Measurements from ENCODE around the gene DIAPH2.

The DIAPH2 gene

DNA sequence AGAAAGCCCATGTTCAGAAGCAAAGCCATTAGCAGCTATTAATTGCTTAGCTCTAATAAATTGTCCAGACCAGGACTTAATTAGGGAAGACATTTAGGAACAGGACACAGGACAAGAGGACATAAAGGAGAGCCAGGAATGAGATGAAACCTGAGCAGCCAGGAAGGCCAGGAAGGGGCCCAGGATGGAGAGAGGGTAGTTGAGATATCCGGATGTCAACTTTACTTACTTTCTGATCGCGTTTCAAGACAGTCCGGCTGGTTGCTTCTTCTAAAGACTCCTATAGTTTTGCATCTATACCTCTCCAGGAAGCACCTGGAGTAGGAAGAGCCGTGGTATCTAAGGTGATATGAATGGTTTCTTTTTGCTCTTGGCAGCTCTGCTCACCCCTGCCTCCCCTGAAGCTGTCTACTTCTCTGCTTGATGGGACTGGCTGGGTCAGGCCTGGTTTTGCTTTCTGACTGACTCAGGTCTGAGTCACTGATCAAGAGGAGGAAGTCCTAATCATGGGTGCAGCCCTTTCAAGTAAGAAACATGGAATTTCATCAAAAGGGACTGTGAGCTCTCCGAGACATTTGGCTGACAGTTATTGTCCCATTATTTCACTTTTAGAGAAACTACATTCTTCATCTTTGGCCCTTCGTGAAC lies 932.4 kb downstream of the DIAPH2 start:
- DNase-seq = peak; percentile 65

DNA sequence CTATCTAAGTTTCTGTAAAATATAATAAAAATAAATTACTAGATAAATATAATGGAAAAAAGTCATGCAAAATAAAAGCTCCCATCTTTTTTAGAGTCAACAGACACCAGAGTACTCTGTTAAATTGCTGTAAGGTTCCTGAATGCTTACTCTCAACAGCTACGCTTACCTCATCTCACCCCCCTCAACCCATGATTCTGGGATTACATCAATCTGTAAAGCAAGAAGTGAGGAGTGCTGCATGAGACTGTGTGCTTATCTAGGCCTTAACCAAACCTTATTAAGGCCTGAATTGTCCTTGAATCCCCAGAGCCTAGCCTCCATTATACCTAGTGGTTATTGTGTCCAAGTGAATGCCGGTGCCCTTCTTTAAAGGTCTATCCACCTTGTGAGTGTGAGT lies 934.9 kb downstream of the DIAPH2 start:
- DNase-seq = no peak

DNA sequence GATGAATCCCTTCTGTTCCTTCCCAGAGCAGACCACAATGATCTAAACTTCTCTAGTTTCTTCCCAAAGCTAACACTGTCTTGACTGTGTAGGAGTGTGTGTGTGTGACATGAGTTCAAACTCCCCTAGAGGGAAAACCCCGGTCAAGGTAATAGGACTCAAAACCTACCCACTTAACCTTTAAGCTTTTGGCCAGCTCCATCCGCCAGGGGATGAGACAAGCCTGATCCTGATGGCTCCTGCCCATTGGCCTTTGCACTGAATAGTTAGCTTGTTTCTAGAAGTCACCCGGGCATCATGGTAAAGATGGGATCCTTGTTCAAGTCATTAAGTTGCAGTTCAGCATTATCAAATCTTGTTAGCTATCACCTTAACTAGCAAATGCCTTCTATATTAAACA lies 937.5 kb downstream of the DIAPH2 start:
- DNase-seq = no peak

DNA sequence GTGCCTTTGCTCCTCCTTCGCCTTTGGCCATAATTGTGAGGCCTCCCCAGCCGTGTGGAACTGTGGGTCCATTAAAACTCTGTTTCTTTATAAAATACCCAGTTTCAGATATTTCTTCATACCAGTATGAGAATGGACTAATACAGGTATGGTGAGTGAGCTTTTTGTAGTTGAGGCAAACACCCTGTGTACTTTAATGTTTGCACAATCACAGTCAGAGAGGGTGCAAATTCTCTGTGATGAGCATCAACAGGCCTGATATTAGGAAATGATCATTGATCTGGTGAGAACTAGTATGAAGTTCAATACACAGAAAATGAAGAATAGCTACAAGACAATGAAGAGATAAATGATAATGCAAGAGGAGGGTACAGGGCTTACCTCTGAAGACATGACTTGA lies 943.7 kb downstream of the DIAPH2 start:
- DNase-seq = no peak

DNA sequence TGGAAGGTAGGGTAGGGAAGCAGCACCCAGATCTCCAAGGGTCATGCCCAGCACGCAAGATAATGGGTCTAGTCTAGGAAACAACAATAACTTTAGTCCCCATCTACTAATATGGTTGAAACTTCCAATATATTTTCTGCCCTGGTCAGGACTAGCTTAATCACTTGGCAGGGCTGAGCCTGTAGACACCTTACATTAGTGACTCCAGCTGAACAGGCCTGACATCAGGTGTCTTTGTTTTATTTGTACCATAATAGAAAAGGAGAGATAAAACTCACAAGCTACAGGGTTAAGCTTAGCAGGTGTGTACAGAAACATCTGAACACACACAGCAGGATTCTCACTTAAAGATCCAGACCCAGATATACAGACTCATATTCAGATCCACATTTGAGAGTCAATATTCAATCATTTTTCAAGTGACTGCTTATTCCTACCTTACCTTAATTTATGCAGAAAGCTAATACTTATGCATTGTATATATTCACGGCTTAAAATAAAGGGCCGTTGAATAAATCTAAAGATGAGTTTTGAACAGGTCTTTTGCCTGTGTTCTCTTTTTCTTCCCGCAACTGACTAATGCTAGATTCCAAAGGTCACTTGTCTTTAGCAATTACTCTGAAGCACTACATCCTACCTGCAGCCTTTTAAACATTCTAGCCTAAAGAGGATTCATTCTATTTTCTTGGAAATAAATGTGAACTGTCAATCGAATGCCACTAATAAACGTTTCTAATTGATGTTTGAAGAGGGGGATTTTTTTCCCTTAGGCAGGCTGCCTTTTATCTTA lies 944.4 kb downstream of the DIAPH2 start:
- no peak for DNase-seq

DNA sequence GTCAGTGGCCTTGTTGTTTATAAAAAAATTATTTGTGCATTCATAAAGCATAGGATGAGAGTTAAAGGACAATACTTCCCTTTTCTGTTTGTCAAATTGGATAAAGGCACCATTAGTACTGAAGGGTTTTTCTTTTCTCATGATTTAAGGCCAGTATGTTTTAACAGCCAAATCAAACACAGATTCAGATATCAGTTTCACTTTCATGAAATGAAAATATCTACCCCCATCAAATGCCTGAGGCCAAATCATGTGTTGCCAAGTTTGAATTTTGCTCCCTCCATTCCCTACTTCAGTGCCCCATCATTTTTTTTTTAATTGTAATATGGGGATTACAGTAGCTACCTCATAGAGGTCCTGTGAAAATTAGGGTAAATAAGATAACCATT lies 944.9 kb downstream of the DIAPH2 start:
- no peak for DNase-seq

DNA sequence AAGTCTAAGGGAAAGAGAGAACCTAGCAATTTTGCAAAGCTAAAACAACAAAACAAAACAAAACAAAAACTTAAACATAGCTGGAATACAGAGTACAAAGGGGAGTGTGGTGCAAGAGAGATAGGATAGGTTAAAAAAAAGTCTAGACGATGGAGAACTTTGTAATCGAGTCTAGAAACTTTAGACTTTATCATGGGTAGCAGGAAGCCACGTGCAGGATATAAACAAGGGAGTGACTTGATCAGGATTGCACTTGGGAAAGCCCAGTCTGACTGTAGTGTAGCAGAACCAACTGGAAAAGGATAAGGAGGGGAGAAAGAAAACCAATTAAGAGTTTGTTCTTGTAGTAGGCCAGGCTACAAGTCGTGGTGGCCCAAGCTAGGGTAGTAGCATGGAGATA lies 949.2 kb downstream of the DIAPH2 start:
- no peak for DNase-seq

DNA sequence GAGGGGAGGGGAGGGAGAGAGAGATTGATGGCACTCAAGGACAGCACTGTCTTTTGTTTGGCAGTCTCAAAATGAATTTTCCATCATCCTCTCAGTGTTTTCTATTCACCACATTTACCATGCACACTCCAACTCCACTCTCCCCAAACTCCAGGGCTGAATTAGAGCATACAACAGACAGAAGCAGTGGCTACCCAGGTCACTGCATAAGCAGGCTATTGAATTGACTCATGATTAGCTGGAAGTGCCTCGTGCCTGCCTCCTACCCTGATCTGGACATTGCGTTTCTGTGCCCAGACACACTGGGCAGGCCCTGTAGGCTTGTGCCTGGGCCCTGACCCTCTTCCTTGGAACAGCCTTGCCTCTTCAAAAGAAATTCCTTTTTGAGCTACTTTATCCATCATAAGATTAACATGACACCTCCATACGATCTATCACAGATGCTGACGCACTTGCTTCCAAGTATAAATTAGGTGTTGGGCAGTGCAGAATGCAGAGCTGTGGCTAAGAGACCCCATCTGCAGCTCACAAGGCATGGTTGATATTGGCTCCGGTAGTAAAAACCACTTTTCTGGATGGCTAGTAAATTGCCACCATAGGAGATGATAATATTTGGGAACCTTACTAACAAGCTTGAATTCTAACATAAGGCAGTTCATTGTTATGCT lies 952.0 kb downstream of the DIAPH2 start:
- DNase-seq = no peak

DNA sequence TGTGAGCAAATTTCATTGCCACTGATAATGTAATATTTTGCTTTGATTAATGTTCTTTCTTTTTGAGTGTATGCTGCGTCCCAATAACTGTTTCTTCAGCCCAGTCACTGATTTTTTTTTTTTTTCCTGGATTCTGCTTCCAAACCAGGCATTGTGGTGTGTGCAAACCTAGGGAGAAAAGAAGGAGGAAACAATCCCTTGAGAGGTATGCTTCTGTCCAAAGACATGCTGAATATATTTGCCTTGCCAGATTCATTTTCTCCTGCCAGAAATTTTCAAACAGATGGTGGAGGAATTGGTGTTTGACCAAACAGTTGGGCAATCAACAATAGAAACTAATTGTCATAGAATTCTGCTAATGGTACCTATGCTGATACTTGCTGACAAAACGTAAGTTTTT lies 952.6 kb downstream of the DIAPH2 start:
- DNase-seq = no peak

DNA sequence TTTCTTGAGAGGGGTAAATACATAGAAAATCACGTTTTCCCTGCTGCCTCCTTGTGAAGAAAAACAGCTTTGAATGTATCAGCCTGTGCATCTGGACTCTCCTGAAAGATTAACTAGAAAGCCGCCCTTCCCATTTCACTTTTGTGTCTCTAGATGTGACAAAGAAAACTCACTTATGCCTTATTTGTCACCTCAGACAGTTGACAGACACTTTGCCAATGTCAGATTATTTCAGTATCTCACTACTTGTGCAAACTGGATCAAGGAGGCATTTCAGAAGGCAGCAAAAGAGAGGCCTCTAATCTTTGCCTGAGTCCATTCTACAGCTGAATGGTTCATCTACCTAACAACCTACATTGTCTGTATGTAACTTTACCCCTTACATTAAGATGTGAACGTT lies 954.0 kb downstream of the DIAPH2 start:
- no peak for DNase-seq

DNA sequence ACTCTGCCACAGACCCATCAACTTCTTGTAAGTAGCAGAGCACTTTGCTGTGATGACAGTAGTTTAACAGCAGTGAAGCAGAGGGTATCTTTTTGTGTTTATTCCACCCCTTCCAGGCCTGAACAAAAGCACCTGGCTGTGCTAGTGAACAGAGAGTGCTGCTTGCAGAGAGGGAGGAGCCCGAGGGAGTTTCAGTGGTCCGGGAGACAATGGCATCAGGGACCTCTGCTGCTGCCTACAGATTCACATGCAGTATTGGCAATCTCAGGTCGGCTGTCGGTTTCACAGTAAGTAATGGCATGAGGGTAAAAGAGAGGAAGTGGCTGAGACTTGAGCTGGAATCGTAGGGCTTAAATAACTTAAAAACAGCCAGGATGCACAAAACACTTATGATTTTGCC lies 954.9 kb downstream of the DIAPH2 start:
- DNase-seq = no peak

Measured in fibroblast of upper back skin (primary cell).